HG03095 (cell line): ENCODE results near the gene AKR1A1.
"Not testable (repeated sequence)": the region's sequence is repeated elsewhere in the genome, so short reads cannot be mapped to it uniquely, and the experiment has no call there.

Source experiments
- ATAC-seq: cut with Tn5 transposase; IDR thresholded peaks from one replicate; pipeline ENCODE4 v1.9.1; 2021; ENCODE audit warnings: moderate library complexity; ENCODE audit not compliant: unreplicated experiment

Gene AKR1A1

DNA sequence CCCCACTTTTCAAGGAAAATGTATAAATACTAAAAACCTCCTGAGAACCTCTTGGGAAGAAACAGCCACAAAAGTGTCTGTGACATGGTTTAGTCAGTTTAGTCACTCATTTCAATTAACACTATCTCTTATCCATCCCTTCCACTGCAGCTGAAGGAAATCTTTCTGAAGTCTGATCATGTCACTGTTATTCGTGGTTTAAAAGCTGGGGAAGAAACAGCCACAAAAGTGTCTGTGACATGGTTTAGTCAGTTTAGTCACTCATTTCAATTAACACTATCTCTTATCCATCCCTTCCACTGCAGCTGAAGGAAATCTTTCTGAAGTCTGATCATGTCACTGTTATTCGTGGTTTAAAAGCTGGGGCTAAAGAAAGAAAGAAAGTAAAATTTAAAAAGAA, 27.1 kb upstream of the AKR1A1 start:
- ATAC-seq: not testable (repeated sequence)

DNA sequence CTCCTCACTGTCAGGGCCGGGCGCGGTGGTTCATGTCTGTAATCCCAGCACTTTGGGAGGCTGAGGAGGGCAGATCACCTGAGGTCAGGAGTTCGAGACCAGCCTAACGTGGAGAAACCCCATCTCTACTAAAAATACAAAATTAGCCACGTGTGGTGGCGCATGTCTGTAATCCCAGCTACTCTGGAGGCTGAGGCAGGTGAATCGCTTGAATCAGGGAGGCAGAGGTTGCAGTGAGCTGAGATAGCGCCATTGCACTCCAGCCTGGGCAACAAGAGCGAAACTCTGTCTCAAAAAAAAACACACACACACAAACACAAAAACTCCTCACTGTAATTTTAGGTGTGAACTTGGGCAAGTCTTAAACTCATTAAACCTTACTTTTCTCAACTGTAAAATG, 26.7 kb upstream of the AKR1A1 start:
- ATAC-seq: not testable (repeated sequence)

DNA sequence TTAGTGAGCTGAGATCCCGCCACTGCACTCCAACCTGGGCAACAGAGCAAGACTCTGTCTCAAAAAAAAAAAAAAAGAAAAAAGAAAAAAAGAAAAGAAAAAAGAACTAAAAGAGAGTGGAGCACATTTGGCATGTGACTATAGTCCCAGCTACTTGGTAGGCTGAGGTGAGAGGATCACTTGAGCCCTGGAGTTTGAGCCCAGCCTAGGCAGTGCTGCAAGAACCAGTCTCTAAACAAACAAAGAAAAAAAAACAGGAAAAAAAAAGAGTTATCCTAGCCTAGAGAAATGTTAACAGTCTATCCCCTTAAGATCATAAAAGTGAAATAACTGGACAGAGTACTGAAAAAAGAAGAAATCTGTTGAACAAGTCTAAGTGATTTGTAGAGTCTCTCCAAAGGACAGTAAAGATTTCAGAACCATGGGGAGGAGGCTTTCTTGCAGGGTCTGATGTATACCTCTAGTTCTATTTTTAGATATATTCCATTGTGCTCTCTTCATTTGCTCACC, 24.4 kb upstream of the AKR1A1 start:
- no peak for ATAC-seq

DNA sequence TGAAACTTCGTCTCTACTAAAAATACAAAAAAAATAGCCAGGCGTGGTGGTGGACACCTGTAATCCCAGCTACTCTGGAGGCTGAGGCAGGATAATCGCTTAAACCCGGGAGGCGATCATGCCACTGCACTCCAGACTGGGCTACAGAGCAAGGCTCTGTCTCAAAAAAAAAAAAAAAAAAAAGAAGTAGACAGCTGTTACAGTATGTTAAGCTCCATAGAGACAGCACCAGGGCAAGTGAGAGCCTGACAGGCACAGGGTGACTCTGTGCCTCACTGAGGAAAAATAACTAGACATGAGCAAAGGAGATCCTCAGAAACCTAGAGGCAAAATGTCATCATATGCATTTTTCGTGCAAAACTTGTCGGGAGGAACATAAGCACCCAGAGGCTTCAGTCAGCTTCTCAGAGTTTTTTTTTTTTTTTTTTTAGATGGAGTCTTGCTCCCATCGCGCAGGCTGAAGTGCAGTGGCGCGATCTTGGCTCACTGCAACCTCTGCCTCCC, 19.9 kb upstream of the AKR1A1 start:
- ATAC-seq: no peak

DNA sequence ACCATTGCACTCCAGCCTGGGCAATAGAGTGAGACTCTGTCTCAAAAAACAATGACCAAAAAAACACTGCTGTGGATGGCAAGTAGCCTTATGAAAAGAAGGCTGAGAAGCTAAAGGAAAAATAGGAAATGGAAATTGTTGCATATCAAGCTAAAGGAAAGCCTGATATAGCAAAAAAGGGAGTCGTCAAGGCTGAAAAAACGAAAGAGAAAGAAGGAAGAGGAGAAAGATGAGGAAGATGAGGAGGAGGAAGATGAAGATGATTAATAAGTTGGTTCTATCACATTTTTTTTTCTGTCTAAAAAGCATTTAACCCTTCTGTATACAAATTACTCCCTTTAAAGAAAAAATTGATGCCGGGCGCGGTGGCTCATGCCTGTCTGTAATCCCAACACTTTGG, 18.8 kb upstream of the AKR1A1 start:
- no peak for ATAC-seq

DNA sequence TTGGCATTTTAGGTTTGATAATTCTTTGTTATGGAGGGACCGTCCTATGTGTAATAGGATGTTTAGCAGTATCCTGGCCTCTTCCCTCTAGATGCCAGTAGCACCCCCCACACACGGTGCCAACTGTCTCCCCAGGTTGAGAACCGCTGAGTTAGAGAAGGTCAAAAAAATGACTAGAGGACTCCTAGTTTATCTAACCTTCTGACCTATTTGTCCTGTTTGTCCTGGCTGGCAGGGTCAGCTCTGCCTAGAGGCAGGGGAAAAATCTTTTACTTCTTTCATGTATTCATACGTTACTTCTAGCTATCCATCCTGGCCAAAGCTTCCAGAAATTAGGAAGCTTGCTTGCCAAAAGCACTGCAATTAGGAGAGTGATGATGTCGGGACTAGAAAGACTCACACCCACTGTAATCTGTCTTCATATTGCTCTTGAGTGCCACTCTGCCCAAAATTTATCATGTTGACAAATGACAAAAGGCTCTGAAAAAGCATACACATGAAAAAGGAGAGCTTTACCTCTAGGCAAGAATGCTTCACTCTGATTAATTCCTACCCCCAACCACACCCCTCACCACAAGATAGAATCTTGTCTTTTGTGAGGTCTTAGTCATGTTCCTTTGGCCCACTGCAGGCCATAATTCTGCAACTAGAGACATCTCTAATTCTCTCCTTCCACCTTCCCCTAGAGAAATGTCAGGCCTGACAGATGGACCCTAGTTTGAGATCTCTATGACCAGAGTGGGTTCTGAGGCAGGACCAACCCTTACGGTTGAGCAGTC, 14.4 kb upstream of the AKR1A1 start:
- no peak for ATAC-seq

DNA sequence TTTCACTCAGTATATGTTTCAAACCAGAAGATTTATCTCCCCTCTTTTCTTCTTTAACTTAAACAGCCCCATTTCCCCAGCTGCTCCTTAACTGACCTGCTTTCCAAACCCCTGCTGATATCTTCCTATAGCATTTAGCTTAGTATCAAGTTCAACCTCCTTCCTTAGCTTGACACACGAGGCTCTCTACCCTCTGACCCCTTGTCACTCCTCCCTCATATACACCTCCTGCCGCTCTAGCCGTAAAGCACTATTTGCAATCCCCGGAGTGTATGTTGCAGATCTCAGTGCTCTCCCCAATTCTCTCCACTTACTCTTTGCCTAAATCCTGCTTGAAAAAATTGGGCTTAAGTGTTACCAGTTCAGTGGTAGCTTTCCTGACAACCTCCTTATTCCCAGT, 13.7 kb upstream of the AKR1A1 start:
- ATAC-seq: no peak

DNA sequence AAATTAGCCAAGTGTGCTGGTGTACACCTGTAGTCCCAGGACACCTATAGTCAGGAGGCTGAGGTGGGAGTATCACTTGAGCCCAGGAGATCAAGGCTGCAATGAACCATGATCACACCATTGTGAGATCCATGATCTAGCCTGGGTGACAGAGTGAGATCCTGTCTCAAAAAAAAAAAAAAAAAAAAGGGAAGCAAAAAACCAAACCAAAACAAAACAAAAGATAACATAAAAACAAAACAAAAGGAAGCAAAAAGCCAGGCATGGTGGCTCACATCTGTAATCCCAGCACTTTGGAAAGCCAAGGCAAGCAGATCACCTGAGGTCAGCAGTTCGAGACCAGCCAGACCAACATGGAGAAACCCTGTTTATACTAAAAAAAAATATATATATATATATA, 9.4 kb upstream of the AKR1A1 start:
- ATAC-seq: no peak

DNA sequence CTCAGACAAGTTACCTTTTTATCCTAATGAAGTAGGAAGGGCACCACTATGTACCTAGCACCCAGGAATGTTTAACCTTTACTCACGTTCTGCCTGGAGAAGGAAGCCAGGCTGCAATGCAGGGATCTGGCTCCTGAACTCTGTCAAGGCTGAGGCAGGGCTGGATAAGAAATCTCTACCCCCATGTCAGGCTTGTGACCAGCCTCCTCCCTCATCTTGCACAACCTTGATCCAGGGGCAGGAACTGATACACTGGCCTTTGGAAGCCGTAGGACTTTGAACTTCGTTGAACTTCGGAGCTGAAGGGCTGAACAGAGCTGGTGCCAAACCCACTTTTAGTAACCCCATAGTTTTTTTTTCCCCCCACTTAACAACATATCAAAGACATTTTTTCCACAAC, 8.0 kb upstream of the AKR1A1 start:
- ATAC-seq: no peak

DNA sequence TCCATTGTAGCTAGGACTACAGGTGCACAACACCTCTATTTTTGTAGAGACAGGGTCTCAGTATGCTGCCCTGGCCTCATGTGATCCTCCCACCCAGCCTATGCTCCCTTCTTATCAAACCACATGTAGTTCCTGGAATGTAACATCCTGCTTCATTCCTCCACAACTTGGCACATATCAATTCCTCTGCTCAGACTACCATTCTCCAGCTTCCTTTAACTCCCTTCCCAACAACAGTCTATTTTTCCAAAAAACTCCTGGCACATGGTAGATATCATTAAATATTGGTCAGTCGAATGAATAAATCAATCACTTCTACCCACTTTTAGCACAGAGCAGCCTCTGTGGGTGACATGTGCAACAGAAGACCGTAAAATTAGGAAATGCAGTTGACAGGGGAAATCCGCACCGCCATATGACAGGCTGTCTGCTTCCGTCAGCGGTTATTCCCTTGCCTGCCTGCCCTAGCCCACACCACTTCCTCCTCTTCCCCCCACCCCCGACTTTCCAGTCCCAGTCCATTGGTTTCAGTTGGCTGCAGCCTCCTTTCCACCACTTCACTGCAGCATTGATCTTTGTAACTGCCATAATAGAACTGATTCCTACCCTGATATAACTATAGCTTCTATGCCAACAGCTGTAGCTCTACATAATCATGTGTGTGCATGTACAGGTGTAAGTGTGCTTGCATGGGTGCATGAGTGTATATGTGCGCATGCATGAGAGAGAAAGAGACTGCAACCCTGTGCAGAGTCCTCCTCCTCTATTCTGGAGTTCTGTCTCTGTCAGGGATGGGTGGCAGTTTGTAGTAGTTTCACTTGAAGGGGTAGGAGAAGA, 6.8 kb upstream of the AKR1A1 start:
- peak; percentile 35 for ATAC-seq

DNA sequence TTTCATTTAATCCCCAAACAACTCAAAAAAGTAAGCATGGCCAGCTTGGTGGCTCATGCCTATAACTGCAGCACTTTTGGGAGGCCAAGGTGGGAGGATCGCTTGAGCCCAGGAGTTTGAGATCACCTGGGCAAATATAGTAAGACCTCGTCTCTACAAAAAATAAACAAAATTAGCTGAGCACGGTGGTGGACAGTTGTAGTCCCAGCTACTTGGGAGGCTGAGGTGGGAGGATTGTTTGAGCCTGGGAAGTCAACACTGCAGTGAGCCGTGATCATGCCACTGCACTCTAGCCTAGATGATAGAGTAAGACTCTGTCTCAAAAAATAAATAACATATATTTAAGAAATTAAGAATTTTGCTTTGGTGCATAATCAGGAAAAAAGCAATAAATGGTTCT, 6.1 kb upstream of the AKR1A1 start:
- ATAC-seq: no peak

DNA sequence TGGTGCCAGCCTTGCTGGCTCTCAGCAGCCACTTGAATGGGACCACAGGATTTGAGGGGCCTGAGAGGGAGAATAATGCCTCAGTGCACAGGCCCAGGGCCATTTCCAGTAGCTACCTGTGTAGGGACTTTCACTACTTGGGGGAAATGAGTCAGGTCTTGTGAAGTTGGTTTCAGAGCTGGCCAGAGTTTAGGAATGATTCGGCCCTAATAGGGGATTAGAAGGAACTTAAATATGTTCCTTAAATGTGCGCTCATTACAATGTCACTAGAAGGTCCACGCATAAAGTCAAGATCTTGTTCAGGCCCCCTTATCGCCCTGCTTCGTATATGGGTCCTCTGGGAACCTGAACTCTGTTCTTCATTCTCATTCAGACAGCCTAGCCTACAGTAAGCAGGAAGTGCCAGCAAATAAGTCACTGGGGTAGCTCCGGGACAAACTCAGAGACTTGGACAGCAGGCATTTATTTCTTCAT, 5.6 kb upstream of the AKR1A1 start:
- ATAC-seq: peak; percentile 58

DNA sequence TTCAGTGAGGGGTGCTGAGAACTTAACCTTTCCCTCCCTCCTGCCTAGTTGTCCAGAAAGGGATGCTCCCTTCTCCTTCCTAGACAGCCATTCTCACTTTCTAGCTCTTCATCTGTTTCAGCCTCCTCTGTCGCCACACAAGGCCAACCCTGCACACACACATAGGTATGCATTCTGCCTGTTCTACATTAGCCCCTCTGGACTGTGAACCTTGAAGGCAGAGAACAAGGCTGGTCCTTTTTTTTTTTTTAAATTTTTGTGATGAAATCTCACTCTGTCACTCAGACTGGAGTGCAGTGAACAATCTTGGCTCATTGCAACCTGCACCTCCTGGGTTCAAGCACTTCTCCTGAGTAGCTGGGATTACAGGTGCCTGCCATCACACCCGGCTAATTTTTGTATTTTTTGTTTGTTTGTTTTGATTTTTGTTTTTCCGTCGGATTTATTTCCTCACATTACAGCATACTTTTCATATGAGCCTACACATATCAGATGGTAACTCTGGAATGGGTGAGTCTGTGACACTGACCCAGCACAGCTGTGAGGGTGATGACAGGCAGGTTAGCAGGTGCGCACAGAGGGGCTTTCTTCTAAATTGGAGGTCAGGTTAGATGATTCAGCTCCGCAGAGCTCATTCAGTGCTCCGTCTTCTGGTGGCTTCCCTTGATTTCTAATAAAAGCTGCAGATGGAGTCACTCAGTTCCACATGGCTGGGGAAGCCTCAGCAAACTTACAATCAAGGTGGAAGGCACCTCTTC, 4.9 kb upstream of the AKR1A1 start:
- ATAC-seq: no peak

DNA sequence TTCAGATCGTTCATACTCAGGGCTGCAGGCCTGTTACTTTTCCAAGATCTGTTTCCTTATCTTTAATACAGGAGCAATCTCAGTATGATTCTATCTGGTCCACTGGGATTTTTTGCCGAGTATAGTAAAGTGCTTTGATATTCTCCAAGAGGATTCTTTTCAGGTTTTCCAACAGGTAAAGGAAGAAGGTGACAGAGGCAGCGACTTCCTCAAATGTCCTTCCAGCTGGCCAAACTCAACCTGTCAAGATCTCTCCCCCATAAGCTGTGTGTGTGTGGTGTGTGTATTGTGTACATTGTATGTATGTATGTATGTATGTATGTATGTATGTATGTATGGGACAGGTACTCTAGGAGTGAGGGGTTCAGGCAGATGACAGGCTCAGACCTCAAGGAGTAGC, 1.1 kb downstream of the AKR1A1 start:
- ATAC-seq: no peak

DNA sequence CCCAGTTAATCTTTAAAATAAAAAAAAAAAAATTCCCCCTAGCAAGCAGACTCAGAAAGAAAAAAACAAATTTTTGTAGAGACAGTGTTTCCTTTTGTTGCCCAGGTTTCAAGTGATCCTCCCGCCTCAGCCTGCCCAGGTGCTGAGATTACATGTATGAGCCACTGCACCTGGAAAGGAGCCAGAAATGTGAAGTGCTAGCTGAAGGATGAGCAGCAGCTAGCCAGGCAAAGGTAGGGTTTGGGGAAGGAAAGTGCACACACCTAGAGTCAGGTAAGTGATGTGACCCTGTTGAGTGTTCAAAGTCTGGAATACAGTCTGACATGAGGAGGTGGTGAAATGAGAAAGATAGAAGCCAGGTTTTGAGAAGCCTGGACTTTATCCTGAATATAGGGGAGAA, 1.7 kb downstream of the AKR1A1 start:
- no peak for ATAC-seq

DNA sequence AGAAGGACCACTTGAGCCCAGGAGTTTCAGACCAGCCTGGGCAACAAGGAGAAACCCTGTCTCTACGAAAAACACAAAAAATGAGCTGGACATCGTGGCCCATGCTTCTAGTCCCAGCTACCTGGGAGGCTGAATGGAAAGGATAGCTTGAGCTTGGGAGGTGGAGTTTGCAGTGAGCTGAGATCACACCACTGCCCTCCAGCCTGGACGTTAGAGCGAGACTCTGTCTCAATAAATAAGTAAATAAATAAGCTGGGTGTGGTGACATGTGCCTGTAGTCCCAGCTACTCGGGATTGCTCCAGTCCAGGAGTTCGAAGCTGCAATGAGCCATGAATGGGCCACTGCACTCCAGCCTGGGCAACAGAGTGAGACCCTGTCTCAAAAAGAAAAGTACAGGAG, 3.6 kb downstream of the AKR1A1 start:
- ATAC-seq: no peak

DNA sequence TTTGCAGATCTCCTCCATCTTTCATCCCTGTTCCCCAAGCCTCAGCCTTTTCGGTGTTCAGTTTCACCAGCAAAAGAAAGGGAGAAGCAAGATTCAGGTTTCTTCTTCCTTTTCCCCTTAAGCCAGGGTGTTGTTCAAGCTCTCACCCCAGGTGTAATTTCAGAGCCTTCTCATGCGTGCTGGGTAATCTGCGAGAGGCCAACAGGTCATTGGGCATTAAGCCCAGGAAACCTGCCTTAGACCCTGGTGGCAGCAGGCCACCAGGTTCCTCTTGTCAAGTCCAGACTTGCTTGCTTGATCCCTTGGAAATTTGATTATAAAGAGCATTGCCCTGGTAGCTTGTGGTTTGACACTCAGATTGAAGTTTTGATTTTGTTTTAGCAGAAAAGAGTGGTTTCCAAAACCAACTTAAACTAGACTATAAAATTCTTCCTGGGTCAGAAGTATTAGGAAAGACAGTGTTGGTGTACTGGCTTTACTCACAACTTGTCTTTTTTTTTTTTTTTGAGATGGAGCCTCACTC, 6.9 kb downstream of the AKR1A1 start:
- ATAC-seq: no peak

DNA sequence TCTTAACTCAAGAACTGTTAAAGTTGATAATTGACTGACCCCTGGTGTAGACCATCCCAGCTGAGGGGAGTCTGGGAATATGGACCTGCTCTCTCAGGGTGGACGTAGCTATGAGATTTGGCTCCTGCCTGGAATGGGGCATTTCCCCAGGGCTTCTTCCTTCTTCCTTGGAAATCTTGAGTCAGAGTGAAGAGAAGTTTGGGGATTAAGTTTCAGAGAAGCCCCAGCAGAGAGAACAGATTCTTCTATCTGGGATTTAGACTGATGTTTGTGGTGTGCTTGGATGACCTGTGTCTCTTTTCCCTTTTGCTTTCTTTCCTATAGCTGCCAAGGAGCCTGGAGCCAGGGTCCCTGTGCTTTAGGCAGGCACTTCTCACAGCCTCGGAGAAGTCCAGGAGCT, 13.2 kb downstream of the AKR1A1 start:
- ATAC-seq: no peak

DNA sequence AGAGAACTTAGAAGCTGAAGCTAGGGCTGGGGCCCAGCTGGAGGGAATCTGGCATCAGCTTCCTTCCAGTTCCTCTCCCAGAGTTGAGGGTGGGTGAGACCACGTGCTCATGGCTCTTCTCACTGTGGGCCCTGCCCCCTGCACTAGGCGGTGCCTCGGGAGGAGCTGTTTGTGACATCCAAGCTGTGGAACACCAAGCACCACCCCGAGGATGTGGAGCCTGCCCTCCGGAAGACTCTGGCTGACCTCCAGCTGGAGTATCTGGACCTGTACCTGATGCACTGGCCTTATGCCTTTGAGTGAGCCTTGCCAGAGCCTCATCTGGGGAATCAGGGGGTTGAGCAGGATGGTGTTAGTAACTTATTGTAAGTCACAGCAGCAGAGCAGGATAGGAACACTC, 16.1 kb downstream of the AKR1A1 start:
- ATAC-seq: no peak

DNA sequence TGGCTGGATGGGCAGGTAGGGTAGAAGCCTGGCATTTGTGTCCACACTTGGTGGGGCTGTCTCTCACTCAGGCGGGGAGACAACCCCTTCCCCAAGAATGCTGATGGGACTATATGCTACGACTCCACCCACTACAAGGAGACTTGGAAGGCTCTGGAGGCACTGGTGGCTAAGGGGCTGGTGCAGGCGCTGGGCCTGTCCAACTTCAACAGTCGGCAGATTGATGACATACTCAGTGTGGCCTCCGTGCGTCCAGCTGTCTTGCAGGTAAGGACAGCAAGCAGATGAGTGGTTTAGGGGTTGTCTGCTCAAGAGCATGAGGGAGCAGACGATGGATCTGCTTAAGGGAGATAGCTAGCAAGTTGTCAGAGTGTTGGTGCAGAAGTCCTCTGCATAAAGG, 17.3 kb downstream of the AKR1A1 start:
- no peak for ATAC-seq

DNA sequence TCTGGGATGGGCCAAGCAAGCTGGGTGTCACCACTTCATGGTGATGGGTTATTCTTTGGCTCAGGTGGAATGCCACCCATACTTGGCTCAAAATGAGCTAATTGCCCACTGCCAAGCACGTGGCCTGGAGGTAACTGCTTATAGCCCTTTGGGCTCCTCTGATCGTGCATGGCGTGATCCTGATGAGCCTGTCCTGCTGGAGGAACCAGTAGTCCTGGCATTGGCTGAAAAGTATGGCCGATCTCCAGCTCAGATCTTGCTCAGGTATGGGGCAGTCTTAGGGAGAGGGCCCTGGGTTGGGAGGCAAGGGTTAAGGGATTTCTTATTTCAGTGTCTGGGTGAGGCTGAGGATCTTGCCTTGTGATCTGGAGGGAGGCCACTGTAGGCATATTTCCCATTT, 17.8 kb downstream of the AKR1A1 start:
- no peak for ATAC-seq
